Measurements from ENCODE around the gene NRXN3. TPM values are rescaled to one million over a fixed set of nuclear protein-coding genes. Genes with fewer than 3 reads are reported as not detected.

The NRXN3 gene
- total and polyA plus RNA-seq, 2 experiments from 2014 or later = 0.08 to 0.11 TPM

- in situ Hi-C loops (cut with MboI) = no loop called here
- H3K4me3 ChIP-seq = no peak overlapping the region
- no peak overlapping the region for H3K4me2 ChIP-seq (ENCODE audit: unreplicated experiment)
- no peak overlapping the region for H2AFZ ChIP-seq
- H3K9ac ChIP-seq = no peak overlapping the region
- no peaks in the 10 kb centered on the region for H4K20me1 ChIP-seq (ENCODE audit: insufficient read depth)
- 50 to 75% methylated on average over 3 of the region's 3 CpGs for WGBS, 2 experiments (ENCODE audit: low coverage in 1 of 2, low lambda C conversion rate in 2 of 2, missing lambda C conversion rate in 2 of 2)
- no peaks in the 10 kb centered on the region for H3F3A ChIP-seq (ENCODE audit: insufficient read depth)
- no peaks in the 10 kb centered on the region for H3K79me2 ChIP-seq (ENCODE audit: insufficient read depth)
- no peaks in the 10 kb centered on the region for H3K27me3 ChIP-seq (replicated peaks; ENCODE audit: insufficient read depth)
- no peaks in the 10 kb centered on the region for H3K36me3 ChIP-seq (ENCODE audit: low read depth)
- H3K4me1 ChIP-seq (ENCODE audit: insufficient read depth) = peaks cover 3% of the 10 kb centered on the region; the same call in 1 of the 2 replicates
- no peak for TF ChIP-seq EZH2 (IDR thresholded peaks at IDR 0.05; ENCODE audit: insufficient read depth, poor library complexity, severe bottlenecking)
- TF ChIP-seq EZH2phosphoT487 (IDR thresholded peaks at IDR 0.05; ENCODE audit: insufficient read depth, low read depth) = no peak
- no peaks in the 10 kb centered on the region for H3K9me2 ChIP-seq (ENCODE audit: insufficient read depth)
- H3K27ac ChIP-seq = no peak overlapping the region
- no peak for DNase-seq
- no peaks in the 10 kb centered on the region for H3K9me3 ChIP-seq (ENCODE audit: low read depth)
Measured at GRCh38 chr14:79728331-79728730, 1558.2 kb downstream of the NRXN3 start.

DNA sequence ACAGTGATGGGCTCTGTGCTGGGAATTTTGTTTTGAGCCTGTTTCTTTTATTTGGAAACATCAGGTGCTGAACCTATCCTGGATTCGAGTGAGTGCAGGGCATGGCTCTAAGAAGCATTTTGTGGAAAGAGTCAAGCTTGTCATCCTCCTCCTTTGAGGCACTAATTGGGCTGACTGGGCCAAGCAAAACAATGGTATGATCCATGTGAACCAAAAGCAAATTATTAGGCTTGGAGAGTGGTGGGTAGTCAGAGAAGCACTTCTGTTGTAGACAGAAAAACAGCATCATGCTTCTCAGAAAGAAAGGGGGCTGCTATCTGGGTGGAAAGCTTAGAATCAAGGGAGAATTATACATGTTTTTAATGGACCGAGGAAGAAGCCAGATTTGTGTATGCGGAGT, 1559.6 kb downstream of the NRXN3 start:
- Histone ChIP-seq H3K9ac (no peak overlapping the region), H3K4me3 (no peak overlapping the region), H3F3A (ENCODE audit: insufficient read depth) (no peaks in the 10 kb centered on the region), H3K9me2 (ENCODE audit: insufficient read depth) (no peaks in the 10 kb centered on the region), H4K20me1 (ENCODE audit: insufficient read depth) (no peaks in the 10 kb centered on the region), H3K36me3 (ENCODE audit: low read depth) (no peaks in the 10 kb centered on the region), H3K9me3 (ENCODE audit: low read depth) (no peaks in the 10 kb centered on the region), H3K4me1 (ENCODE audit: insufficient read depth) (peaks cover 3% of the 10 kb centered on the region; the same call in 1 of the 2 replicates), H2AFZ (no peak overlapping the region), H3K27me3 (replicated peaks; ENCODE audit: insufficient read depth) (no peaks in the 10 kb centered on the region), H3K27ac (no peak overlapping the region), H3K4me2 (ENCODE audit: unreplicated experiment) (no peak overlapping the region), H3K79me2 (ENCODE audit: insufficient read depth) (no peaks in the 10 kb centered on the region)
- in situ Hi-C loops (cut with MboI) = no loop called here
- 63 to 65% methylated on average over 3 of the region's 3 CpGs for WGBS, 2 experiments (ENCODE audit: low coverage in 1 of 2, low lambda C conversion rate in 2 of 2, missing lambda C conversion rate in 2 of 2)
- DNase-seq = no peak
- TF ChIP-seq EZH2 (IDR thresholded peaks at IDR 0.05; ENCODE audit: insufficient read depth, poor library complexity, severe bottlenecking) = no peak
- no peak for TF ChIP-seq EZH2phosphoT487 (IDR thresholded peaks at IDR 0.05; ENCODE audit: insufficient read depth, low read depth)

GRCh38 chr14:79730196-79730595, 1560.0 kb downstream of the NRXN3 start:
- H3K36me3 ChIP-seq (ENCODE audit: low read depth) = no peaks in the 10 kb centered on the region
- no peak overlapping the region for H3K4me2 ChIP-seq (ENCODE audit: unreplicated experiment)
- in situ Hi-C loops (cut with MboI) = no loop called here
- no peak overlapping the region for H3K9ac ChIP-seq
- 30 to 42% methylated on average over 2 of the region's 2 CpGs for WGBS, 2 experiments (ENCODE audit: low coverage in 1 of 2, low lambda C conversion rate in 2 of 2, missing lambda C conversion rate in 2 of 2)
- H4K20me1 ChIP-seq (ENCODE audit: insufficient read depth) = no peaks in the 10 kb centered on the region
- peaks cover 3% of the 10 kb centered on the region; the same call in 1 of the 2 replicates for H3K4me1 ChIP-seq (ENCODE audit: insufficient read depth)
- H3K9me2 ChIP-seq (ENCODE audit: insufficient read depth) = no peaks in the 10 kb centered on the region
- H3K4me3 ChIP-seq = no peak overlapping the region
- H3K9me3 ChIP-seq (ENCODE audit: low read depth) = no peaks in the 10 kb centered on the region
- no peak for DNase-seq
- no peaks in the 10 kb centered on the region for H3K27me3 ChIP-seq (replicated peaks; ENCODE audit: insufficient read depth)
- no peak for TF ChIP-seq EZH2 (IDR thresholded peaks at IDR 0.05; ENCODE audit: insufficient read depth, poor library complexity, severe bottlenecking)
- no peak for TF ChIP-seq EZH2phosphoT487 (IDR thresholded peaks at IDR 0.05; ENCODE audit: insufficient read depth, low read depth)
- H3K27ac ChIP-seq = no peak overlapping the region
- H3K79me2 ChIP-seq (ENCODE audit: insufficient read depth) = no peaks in the 10 kb centered on the region
- H3F3A ChIP-seq (ENCODE audit: insufficient read depth) = no peaks in the 10 kb centered on the region
- no peak overlapping the region for H2AFZ ChIP-seq

- H3K9ac ChIP-seq = no peak overlapping the region
- H3K4me2 ChIP-seq (ENCODE audit: unreplicated experiment) = no peak overlapping the region
- no peaks in the 10 kb centered on the region for H3K27me3 ChIP-seq (replicated peaks; ENCODE audit: insufficient read depth)
- H3K9me3 ChIP-seq (ENCODE audit: low read depth) = no peaks in the 10 kb centered on the region
- no peaks in the 10 kb centered on the region for H4K20me1 ChIP-seq (ENCODE audit: insufficient read depth)
- TF ChIP-seq EZH2phosphoT487 (IDR thresholded peaks at IDR 0.05; ENCODE audit: insufficient read depth, low read depth) (no peak), EZH2 (IDR thresholded peaks at IDR 0.05; ENCODE audit: insufficient read depth, poor library complexity, severe bottlenecking) (no peak)
- in situ Hi-C loops (cut with MboI) = no loop called here
- no peaks in the 10 kb centered on the region for H3F3A ChIP-seq (ENCODE audit: insufficient read depth)
- WGBS, 2 experiments (ENCODE audit: low coverage in 1 of 2, low lambda C conversion rate in 2 of 2, missing lambda C conversion rate in 2 of 2) = 51 to 52% methylated on average over 5 of the region's 5 CpGs
- no peaks in the 10 kb centered on the region for H3K79me2 ChIP-seq (ENCODE audit: insufficient read depth)
- no peak overlapping the region for H2AFZ ChIP-seq
- no peak overlapping the region for H3K4me3 ChIP-seq
- peaks cover 3% of the 10 kb centered on the region; the same call in 1 of the 2 replicates for H3K4me1 ChIP-seq (ENCODE audit: insufficient read depth)
- H3K9me2 ChIP-seq (ENCODE audit: insufficient read depth) = no peaks in the 10 kb centered on the region
- no peaks in the 10 kb centered on the region for H3K36me3 ChIP-seq (ENCODE audit: low read depth)
- no peak for DNase-seq
- H3K27ac ChIP-seq = no peak overlapping the region
Measured at GRCh38 chr14:79730953-79731352, 1560.8 kb downstream of the NRXN3 start.
